ENCODE data around the gene BMP7.
"Not testable (repeated sequence)": the region's sequence is repeated elsewhere in the genome, so short reads cannot be mapped to it uniquely, and the experiment has no call there.

The BMP7 gene

DNA sequence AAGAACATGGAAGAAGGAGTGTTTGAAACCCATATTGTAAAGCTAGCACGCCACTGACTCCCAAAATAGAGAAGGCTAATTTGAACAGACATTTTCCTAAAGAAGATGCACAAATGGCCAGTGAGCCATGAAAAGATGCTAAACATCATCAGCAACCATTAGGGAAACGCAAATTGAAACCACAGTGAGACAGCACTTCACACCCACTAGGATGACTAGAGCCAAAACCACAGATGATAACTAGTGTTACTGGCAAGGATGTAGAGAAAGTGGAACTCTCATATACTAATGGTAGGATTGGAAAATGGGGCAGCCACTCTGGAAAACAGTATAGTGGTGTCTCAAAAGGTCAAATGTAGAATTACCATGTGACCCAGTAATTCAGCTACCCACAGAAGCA lies 58.2 kb downstream of the BMP7 start:
- no peak for DNase-seq

DNA sequence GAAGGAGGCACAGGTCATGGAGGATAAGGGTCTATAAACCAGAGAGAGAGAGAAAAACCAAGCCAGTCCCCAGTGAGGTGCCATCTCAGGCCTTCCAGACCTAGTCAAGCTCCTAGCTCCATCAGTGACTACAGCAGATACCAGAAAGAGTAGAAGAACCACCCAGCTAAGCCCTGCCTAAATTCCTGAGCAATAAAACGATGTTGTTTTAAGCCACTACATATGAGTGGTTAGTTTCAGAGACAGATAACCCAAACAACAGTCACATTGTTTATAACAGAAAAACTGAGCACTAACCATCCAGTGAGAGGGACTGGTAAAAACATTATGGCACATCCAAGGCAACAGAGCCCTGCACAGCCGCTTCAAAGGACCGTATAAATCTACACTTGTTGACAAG lies 59.2 kb downstream of the BMP7 start:
- no peak for DNase-seq

DNA sequence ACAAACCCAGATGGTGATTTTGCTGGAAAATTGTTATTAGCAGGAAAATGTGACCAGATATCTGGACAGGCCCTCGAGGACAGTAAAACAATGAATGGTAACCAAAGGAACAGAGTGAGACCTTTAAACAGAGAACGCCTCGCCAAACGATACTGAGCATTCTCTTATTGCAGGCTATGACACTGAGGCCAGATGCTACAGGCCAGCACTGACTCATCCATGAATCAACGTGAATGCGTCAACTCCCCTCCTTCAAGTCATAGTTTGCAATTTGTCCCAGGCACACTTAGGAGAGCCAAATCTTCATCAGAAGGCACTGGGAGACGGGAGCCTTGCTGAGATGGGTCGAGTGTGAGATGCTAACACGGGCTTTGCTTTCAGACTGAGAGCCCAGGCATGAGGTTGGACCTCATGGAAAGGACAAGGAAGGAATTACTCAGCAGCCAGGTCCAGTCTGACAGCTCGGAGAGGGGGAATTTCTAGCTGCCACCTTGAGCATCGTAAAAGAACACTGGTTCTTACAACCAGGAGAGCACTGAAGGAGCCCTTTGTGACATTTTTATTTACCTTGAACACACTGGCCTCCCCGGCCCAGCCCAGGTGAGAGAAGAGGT lies 60.7 kb downstream of the BMP7 start:
- no peak for DNase-seq

DNA sequence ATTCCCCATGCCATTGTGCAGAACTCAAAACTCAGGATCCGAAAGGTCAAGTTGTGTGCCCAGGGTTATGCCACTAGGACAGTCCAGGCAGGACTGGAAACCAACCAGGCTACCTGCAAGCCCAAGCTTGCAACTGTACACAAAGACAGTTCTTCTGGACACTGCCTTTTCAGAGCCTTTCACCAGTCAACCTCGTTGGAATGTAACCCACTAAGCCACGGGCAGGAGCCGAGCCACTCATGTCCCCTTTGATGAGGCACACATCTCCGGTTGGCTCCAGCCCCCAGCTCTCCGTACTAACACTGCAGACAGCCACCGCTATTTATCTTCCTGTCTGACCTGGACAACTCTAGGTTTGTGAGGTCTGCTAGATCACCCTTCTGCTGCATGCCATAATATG lies 62.5 kb downstream of the BMP7 start:
- no peak for DNase-seq

DNA sequence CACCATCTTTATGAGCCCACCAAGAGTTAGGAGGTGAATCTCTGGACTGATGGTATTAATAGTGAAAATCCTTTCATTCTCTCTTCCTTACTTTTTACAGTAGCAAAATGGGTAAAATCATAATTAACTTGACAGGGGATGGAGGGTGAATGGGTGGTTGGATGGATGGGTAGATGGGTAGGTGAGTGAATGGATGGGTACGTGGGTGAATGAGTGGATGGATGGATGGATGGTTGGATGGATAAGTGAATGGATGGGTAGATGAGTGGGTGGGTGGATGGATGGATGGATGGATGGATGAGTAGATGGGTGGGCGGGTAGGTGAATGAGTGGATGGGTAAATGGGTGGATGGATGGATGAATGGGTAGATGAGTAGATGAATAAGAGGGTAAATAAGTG lies 63.2 kb downstream of the BMP7 start:
- DNase-seq, result no peak

- DNase-seq, result no peak
Measured at GRCh38 chr20:57202309-57202708, 64.1 kb downstream of the BMP7 start.

DNA sequence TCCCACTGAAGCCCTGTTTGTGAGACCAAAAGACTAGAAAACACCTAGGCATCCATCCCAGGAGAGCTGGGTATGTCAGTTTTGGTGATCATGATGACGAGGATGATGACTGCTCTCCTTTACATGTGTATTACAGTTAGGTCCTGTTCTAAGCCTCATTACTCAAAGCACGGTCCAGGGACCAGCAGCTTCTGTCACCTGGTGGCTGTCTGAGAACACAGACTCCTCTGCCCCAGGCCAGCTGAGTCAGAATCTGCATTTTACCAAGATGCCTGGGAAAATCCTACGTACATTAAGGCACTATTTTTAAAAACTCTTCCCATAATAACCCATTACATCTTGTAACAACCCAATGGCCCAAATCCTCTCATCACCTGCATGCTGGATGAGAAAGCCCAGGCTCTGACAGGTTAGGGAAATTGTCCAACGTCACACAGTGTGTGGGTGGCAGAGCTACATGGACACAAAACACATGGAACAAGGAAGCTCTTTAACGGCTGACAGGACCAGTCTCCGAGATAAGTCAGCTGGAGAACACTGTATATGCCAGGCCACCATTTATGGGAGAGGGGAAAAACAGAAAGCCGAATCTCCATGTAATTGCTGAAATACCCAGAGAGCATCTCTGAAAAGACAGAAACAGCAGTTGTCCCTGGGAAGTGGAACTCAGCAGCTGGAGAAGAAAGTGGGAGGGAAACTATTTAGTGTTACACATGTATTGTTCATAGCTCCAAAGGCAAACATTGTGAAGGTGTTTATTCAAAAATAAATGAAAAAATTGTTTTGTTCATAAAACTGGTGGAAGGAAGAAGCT lies 65.4 kb downstream of the BMP7 start:
- DNase-seq, result no peak

DNA sequence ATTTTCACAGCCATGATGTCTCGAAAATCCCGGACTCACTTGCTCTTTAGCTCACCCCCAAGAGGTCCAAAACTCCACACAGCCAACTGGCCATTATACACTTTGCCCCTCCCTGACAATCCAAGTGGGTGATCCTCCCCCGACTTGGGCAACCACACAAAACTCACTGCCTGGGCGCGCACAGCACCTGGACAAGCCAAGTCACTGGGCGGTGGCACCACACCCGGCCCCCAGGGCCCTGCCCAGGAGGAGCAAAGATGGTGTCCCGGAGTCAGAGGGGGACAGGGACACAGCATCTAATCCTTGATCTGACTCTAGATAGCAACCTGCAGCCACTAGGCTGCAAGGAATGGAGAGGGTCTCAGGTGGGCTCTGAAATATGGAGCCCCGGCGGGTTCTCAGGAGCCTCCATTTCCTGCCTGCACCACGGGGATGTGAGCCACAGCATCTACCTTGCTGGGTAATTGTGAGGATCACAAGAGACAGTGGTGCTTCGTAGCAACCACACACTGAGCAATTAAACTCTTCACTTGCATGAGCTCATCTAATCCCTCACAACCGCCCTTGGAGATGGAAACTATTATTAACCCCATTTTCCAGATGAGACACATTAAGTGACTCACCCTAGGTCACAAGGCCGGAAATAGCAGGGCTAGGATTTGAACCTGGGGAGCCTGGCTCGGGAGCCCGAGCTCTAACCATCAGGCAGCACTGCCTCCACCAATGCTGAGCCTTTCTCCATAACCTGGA lies 66.6 kb downstream of the BMP7 start:
- DNase-seq, result no peak

GRCh38 chr20:57198132-57199072 lies 68.0 kb downstream of the BMP7 start:
- no peak for DNase-seq

DNA sequence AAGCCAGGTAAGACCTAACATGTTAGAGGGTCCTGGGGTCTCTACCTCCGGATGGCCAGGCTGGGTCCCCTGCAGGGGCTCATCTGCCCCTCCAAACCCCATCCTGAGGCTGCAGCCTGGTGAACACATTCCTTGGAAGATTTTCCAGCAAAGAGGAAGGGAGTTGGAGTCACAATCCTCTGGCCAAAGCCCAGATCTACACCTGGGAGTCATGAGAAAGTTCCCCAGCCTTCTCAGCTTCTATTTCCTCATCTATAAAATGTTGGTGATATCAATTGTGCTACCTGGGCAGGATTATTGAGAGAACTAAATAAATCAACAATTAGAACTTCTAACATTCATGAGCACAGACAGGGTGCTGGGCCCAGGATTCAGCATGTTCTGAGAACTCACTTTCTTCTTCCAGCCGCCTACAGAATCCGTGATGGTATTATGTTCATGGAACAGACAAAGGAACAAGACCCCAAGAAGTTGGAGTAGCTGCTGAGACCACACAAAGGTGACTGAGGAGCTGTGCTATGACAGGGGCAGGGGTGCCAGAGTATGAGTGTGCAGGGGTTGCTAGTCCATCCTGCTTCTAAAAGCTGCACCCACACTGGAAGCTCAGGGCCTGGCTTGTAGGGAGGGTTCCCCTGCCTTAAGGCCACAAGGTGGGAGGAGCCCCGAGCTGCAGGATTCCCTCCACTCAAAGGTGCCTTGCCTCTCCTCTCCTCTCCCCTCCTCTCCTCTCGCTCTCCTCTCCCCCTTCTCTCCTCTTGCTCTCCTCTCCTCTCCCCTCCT lies 68.9 kb downstream of the BMP7 start:
- no peak for DNase-seq

DNA sequence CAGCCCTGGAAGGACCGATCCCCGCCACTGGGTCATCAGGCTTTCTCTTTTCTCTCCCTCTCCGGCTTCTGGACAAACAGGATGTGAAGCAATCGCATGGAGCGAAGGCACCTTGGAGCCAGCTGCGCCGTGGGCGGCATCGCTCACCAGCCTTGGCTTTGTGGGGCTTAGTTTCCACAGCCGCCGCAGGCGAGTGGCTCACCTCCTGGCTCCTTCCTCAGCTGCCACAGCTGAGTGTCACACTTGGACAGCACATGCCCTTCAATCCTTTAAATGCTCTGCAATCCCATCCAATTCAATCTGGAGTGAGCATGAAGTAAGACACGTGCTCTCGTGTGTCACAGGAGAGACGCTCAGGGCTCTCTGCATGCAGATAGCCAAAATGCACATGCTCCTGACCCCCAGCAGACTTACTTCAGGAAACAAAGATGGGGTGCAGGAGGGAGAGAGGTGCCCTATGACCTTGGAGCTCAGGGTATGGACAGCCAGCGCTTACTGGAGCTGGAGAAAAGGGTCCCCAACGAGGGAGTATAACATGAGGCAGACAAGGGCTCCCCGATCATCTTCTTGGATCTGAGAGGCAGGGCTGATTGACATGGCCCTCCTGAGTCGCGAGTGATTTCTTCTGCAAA lies 70.9 kb downstream of the BMP7 start:
- no peak for DNase-seq

GRCh38 chr20:57195023-57195422 lies 71.4 kb downstream of the BMP7 start:
- no peak for DNase-seq

DNA sequence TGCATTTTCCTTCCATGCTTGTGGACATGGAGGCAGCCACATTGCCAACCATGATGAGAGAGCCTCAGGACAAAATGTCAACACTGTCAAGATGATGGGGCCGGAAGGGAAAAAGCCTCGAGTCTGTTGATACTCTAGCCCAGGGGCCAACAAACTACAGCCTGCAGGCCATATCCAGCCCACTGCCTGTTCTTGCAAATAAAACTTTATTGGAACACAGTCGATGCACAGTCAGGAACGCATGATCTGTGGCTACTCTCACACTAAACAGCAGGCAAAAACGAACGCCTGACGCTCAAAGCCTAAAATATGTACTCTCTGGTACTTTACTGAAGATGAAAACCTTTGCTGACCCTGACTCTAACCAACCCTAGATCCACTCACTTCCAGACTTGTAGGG lies 72.3 kb downstream of the BMP7 start:
- DNase-seq, result no peak

DNA sequence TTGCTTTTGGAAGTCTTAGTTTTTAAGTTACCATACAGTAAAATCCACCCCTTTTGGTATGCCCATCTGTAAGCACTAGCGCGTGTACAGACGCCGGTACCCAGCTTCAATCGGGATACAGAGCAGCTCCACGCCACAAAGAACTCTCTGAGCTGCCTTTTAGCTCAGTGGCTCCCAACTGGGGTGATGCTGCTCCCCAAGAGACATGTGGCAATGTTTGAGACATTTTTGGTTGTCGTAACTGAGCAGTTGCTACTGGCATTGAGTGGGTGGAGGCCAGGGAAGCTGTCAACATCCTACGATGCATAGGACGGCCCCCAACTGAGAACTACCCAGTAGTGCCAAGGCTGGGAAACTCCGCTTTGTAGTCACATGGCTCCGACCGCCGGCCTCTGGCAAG lies 73.3 kb downstream of the BMP7 start:
- DNase-seq, result no peak

GRCh38 chr20:57192311-57192710 lies 74.1 kb downstream of the BMP7 start:
- DNase-seq, result no peak

DNA sequence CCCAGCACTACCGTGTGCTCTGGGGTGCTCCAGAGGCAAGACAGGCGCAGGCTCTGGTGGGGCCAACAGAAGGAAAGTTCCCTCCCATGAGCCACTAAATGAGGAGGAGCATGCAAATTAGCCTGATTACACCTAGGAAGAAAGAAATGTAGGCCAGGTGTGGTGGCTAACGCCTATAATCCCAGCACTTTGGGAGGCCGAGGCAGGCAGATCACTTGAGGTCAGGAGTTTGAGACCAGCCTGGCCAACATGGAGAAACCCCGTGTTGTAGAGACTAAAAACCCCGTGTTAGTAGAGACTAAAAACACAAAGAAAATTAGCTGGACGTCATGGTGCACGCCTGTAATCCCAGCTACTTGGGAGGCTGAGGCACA lies 75.2 kb downstream of the BMP7 start:
- DNase-seq, result not testable (repeated sequence)

DNA sequence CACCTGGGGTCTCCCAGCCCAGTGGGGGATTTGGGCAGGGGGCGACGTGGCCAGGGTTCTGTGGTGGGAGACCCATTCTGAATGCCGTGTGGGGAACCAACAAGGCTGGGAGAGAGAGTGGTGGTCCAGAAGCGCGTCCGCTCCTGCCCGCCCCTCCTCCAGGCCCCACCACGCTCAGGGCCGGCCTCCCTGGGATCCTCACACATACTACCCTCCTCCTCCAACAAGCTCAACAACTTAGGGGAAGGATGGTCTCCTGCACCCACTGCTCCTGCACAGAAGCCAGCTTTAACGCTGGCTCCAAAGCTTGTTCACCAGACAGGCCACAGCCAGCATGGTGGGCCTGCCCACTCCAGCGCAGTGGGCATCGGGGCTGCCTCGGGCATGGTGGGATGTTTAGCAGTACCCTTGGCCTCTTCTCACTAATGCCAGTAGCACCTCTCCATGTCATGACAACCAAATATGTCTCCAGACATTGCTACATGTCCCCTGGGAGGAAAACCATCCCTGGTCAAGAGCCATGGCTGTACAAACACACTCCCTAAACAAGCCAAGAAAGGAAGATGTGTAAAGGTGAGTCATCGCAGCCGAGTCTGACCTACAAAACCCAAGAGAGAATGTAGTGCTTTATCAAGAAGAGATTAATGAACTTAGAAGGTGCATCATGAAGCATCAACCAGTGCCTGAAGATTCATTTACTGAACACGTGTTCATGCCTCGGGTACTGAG lies 75.7 kb downstream of the BMP7 start:
- DNase-seq, result no peak

- no peak for DNase-seq
Measured at GRCh38 chr20:57189713-57190112, 76.7 kb downstream of the BMP7 start.

DNA sequence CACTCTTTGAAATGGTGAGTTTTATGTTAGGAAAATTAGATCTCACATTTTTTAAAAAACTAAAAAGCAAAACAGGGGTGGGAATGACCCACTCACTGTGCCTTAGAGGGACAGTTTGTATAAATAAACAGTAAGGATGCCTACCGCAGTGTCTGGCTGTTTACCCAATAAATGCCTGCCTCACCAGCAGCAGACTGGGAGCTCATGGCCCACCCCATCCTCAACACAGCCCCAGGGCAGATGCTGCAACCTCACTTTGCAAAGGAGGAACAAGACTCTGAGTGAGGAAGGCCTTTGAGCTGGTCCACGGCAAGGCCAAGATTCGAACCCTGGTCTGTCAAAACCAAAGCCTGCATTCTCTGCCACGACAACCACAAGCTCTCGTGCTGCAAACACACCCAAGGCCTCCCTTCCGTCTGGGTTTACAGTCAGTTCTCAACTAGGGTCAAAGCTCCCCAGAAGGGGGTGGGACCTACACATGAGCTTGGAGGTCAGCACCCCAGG lies 77.8 kb downstream of the BMP7 start:
- no peak for DNase-seq

GRCh38 chr20:57188056-57188455 lies 78.4 kb downstream of the BMP7 start:
- DNase-seq, result no peak

Measured in NCI-H187 (cell line).